GM21576 (cell line): ENCODE data around the gene MATCAP1.

ENCODE experiments used
- ATAC-seq: cut with Tn5 transposase; IDR thresholded peaks from one replicate; pipeline ENCODE4 v1.9.1; 2021; ENCODE audit warnings: mild to moderate bottlenecking, moderate library complexity; ENCODE audit not compliant: unreplicated experiment

The MATCAP1 gene

DNA sequence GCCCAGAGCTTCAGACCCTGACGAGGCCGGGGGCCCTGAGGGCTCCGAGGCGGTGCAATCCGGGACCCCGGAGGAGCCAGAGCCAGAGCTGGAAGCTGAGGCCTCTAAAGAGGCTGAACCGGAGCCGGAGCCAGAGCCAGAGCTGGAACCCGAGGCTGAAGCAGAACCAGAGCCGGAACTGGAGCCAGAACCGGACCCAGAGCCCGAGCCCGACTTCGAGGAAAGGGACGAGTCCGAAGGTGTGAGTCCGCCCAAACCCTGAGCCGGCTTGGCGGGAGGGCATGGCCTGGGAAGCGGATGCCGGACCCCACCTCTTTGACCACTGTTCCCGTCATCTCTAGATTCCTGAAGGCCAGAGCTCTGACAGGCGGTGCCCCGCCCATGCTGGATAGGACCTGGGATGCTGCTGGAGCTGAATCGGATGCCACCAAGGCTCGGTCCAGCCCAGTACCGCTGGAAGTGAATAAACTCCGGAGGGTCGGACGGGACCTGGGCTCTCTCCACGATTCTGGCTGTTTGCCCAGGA is 9.0 kb downstream of the MATCAP1 start:
- no peak for ATAC-seq

GRCh38 chr16:67173808-67174705 is 9.7 kb downstream of the MATCAP1 start:
- ATAC-seq, result peak; percentile 34

DNA sequence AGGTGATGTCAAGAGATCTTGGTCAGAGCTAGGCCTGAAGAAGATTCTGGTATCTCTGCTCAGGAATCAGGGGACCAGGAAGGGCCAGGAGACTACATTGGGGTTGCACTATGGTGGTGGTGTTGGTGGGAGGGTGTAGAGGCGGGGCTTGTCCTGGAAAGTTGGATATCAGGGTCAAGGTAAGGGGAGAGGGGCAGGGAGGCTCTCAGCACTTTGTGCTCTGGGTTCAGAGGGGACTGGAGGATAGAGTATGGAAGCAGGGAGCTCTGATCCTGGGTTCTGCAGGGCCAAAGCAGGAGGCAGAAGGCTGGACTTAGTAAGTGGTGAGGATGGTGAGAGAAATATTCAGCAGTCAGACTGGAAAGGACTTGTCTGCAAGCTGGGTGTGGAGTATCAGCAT is 10.4 kb downstream of the MATCAP1 start:
- no peak for ATAC-seq

DNA sequence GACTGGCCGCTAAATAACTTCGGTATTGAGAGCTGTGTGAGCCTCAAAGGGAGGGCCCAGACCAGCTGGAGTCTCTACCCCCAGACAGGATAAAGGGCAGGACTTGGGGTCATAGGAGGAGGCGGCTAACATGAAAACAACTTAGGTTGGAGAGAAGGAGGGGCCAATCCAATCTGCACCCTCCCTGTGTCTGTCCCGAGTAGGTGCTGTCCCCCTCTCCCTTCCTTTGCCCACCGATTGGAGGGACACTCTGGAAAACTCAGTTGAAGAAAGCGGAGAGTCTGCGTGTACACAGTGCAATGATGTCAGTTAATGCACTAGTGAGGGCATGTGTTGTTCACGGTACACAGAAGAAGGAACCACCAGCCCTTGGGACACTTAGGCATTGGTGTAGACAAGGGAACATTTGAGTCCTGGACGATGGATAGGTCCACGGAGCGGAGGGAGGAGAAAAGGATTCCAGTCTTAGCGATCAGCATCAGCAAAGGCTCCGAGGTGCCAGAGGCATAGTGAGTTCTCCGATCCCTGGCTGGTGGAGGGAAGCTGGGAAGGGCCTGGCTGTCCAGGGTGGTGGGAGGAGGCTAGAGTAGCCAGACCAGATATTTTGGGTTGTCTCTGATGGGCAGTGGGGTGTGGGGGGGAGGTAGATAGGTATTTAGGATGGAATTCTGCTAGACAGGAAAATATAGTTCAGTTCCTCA is 12.7 kb downstream of the MATCAP1 start:
- no peak for ATAC-seq

DNA sequence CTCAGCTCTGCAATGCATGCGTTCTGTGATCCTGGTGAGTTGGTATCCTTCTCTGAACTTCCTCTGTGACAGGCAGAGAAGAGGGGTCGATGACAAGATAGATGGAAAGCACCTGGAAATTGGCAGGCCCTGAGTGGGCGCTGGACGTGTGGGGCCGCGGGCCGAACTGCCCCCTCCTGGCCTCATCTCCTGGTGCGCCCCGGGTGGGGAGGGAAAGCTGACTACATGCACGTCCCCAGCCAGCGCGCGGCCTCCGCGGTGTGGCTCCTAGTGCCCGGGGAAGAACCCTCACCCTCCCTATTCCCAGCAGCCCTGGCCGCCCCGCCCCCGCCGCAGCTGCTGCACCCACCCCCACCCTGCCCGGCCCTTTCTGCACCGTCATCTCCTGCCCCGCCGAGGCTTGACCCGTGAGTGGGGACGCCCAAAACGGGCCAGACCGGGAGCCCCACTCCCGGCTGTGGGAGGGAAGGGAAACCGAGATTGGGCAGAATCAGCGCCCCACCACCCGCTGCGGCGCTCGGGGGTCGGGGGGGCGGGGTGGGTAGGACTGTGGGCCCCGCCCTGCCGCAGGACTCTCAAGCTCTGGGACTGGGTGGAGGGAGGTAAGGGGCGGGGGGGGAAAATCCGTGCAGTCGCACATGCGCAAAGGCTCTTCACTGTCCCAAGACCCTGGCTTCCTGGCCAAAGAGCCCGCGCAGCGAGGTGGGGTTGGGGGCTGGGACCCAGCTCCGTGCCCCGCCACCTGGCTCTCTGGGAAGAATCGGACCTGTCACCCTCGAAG is 13.4 kb downstream of the MATCAP1 start, which contains the start of gene NOL3:
TSS of gene NOL3 (plus strand) at position 371 of the 781 bp plus-strand sequence.
- ATAC-seq, result peak; percentile 47

DNA sequence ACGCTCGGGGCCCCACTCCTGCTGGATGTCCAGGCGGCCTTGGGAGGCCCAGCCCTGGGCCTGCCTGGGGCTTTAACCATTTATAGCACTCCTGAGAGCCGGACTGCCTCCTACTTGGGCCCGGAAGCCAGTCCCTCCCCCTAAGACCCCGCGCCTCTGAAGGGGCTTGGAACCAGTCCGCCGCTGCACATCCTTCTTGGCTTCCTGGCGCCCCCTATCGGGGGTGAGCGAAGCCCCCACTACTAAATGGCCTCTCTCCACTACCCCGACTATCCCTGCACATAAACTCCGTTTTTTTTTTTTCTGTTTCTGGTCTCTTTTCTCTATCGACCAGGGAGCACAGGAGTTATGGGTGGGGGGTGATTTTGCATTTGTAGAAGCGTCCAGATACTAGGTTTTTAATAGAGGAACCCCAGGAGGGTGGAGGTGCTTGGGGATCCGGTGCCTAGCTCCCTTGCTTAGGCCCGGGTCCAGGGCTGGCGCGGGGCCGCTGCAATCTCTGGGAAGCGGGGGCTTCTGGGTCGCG is 14.1 kb downstream of the MATCAP1 start:
- no peak for ATAC-seq

GRCh38 chr16:67169011-67169451 is 14.7 kb downstream of the MATCAP1 start:
- ATAC-seq, result no peak

DNA sequence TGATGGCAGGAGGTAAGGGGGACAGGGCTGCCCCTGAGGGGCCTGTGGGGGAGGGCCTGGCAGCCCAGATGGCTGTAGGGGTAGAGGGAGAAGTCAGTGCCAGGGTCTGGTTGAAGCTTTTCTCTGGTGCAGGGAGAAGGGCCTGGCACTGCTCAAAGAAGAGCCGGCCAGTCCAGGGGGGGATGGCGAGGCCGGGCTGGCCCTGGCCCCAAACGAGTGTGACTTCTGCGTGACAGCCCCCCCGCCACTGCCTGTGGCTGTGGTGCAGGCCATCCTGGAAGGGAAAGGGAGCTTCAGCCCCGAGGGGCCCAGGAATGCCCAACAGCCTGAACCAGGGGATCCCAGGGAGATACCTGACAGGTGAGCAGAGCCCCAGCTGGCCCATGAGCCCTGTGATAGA is 16.2 kb downstream of the MATCAP1 start:
- no peak for ATAC-seq

- no peak for ATAC-seq
Measured at GRCh38 chr16:67166598-67167168, 17.1 kb downstream of the MATCAP1 start.

GRCh38 chr16:67166110-67166547 is 17.6 kb downstream of the MATCAP1 start:
- ATAC-seq, result no peak

DNA sequence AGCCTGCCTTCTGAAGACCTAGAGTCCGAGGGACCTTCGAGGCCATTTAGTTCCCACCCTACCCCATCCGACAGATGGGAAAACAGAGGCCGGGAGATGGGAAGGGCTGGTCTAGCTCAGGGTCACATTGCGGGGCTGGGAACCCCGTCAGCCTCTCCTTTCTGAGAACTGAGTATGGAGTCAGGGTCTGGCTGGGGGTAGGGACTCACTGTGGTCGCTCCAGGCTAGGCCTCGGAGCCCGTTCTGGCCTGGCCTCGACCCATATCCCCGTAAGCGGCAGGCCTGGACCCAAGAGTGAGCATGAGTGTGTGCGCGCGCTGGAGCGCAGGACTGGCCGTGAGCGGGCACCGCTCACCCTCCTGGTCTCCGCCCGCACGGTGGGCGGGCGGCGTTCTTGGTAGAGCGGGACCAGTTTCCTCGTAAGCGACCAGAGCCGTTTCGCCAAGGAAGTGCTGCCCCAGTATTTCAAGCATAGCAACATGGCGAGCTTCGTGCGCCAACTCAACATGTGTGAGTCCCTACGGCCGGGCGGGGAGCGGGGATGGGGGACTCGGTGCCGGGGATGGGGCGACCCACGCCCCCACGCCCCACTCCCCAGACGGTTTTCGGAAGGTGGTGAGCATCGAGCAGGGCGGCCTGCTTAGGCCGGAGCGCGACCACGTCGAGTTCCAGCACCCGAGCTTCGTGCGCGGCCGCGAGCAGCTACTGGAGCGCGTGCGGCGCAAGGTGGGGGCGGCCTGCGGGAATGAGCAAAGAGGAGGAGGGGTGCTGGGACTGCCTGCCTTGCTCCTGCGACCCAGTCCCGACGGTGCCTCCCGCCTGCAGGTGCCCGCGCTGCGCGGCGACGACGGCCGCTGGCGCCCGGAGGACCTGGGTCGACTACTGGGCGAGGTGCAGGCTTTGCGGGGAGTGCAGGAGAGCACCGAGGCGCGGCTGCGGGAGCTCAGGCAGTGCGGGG is 18.4 kb downstream of the MATCAP1 start:
- ATAC-seq, result no peak

- ATAC-seq, result no peak
Measured at GRCh38 chr16:67164599-67165061, 19.1 kb downstream of the MATCAP1 start, which contains the start of gene HSF4. HSF4 (plus strand) TSS chr16:67164745; CDS start chr16:67164812, 67 bp downstream.

DNA sequence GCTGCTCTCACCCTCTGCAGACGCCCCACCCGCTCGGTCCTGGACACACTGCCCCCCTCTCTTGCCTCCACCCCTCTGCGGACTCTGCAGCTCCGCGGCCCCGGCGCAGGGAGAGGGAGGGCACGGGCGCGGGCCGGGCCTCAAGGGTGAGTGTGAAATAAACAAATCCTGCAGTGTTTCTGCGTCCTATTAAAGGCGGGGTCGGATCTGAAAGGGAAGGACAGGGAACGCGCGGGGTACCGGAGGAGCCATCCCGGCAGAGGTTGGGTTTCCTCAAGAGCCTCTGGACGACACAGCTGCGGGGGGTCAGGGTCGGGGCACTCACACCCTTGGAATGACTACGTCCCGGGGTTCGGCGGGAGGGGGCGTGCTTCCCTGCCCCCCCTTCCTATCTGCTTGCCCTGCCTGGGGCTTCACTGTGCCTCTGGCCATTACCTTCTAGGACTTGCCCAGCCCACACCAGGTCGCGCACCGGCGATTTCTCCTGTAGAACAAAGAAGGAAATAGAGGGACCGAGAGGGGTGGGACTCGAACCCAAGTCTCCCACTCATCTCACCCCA is 19.7 kb downstream of the MATCAP1 start:
- ATAC-seq, result no peak

DNA sequence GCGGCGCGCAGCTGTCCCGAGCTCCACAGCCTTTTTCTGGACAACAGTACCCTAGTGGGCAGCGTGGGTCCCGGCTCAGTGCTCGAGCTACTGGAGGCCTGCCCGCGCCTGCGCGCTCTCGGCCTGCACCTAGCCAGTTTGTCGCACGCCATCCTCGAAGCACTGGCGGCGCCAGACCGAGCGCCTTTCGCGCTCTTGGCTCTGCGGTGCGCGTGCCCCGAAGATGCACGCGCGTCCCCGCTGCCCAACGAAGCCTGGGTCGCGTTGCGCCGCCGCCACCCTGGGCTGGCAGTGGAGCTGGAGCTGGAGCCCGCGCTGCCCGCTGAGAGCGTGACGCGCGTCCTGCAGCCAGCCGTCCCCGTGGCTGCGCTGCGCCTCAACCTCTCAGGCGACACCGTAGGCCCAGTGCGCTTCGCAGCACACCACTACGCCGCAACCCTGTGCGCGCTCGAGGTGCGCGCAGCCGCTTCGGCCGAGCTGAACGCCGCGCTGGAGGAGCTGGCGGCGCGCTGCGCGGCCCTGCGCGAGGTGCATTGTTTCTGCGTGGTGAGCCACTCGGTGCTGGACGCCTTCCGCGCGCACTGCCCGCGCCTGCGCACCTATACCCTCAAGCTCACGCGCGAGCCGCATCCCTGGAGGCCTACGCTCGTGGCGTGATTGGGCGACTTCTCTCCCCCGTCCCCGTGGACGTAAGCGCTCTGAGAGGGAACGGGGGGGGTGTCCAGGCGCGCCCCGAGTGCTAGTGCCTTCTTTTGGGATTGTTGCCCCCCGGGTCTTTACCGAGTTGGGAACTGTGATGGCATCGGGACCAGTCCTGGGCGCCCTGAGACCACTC is 20.4 kb downstream of the MATCAP1 start:
- ATAC-seq, result no peak

DNA sequence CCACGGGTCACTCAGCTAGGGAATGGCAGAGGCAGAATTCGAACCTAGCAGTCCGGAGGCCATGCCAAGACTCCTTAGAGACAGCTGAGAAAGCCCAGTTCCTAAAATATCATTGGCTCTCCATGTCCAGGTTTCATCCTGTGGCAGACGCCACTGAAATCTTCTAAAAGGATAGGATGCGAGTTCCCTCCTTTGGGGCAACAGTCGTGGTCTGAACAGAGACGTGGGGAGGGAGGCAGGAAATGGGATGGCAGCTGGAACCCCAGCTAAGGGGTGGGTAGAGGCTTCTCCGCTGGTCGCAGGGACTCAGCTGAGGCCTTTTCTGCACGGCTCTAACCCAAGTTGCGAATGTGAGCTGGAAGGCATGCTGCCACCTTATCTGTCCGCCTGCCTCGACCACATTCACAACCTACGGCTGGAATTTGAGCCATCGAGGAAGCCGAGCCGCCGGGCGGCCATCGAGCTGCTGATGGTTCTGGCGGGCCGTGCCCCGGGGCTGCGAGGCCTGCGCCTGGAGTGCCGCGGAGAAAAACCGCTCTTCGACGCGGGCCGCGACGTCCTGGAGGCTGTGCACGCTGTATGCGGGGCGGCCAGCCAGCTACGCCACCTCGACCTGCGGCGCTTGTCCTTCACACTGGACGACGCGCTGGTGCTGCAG is 21.1 kb downstream of the MATCAP1 start:
- ATAC-seq, result no peak

GRCh38 chr16:67161595-67162058 is 22.1 kb downstream of the MATCAP1 start:
- no peak for ATAC-seq
